MM.1S (cell line): ENCODE data around the gene FLT4.

Experiments
- DNase-seq: peaks from one replicate; pipeline ENCODE4 v3.0.0-alpha.2; 2015
- H2AFZ ChIP-seq: fragments of 300-600 bp; sonication (generic); 2 replicates; pipeline ENCODE4 v1.6.0; 2016; ENCODE audit warnings: antibody characterized with exemption, low read length
- H3F3A ChIP-seq: fragments of 300-600 bp; sonication (generic); 2 replicates; pipeline ENCODE4 v1.6.1; 2016; ENCODE audit warnings: mild to moderate bottlenecking, antibody characterized with exemption, low read length, moderate library complexity, mixed read lengths; ENCODE audit not compliant: insufficient read depth
- H3K27ac ChIP-seq: fragments of 300-600 bp; sonication (generic); 2 replicates; pipeline ENCODE4 v1.5.1; 2016; ENCODE audit warnings: mild to moderate bottlenecking, low read length
- H3K27me3 ChIP-seq: fragments of 300-600 bp; sonication (generic); replicated peaks from 2 replicates; pipeline ENCODE4 v1.6.0; 2016; ENCODE audit warnings: low read length; ENCODE audit not compliant: insufficient read depth
- H3K36me3 ChIP-seq: fragments of 300-600 bp; sonication (generic); replicated peaks from 2 replicates; pipeline ENCODE4 v1.6.1; 2016; ENCODE audit warnings: mild to moderate bottlenecking, low read length, mixed read lengths; ENCODE audit not compliant: insufficient read depth
- H3K4me1 ChIP-seq: fragments of 300-600 bp; sonication (generic); 2 replicates; pipeline ENCODE4 v1.6.1; 2016; ENCODE audit warnings: low read length, mixed read lengths
- H3K4me2 ChIP-seq: fragments of 300-600 bp; sonication (generic); 2 replicates; pipeline ENCODE4 v1.6.0; 2016; ENCODE audit warnings: low read depth, low read length
- H3K4me3 ChIP-seq: fragments of 300-600 bp; sonication (generic); 2 replicates; pipeline ENCODE4 v1.5.1; 2016; ENCODE audit warnings: low read length, mixed read lengths
- H3K79me2 ChIP-seq: fragments of 300-600 bp; sonication (generic); 2 replicates; pipeline ENCODE4 v1.6.1; 2016; ENCODE audit warnings: mixed run types, low read length, mixed read lengths
- H3K9ac ChIP-seq: fragments of 300-600 bp; sonication (generic); 2 replicates; pipeline ENCODE4 v1.6.1; 2016; ENCODE audit warnings: low read length, mixed read lengths
- H3K9me2 ChIP-seq: fragments of 300-600 bp; sonication (generic); replicated peaks from 2 replicates; pipeline ENCODE4 v1.6.1; 2016; ENCODE audit warnings: mild to moderate bottlenecking, low read length, mixed read lengths; ENCODE audit not compliant: insufficient read depth
- H3K9me3 ChIP-seq: fragments of 300-600 bp; sonication (generic); replicated peaks from 2 replicates; pipeline ENCODE4 v1.6.1; 2016; ENCODE audit warnings: mild to moderate bottlenecking, low read length, mixed read lengths; ENCODE audit not compliant: insufficient read depth
- H4K20me1 ChIP-seq: fragments of 300-600 bp; sonication (generic); 2 replicates; pipeline ENCODE4 v1.6.1; 2016; ENCODE audit warnings: mild to moderate bottlenecking, low read length, moderate library complexity, mixed read lengths; ENCODE audit not compliant: insufficient read depth
- EZH2 ChIP-seq: fragments of 300-600 bp; sonication (generic); optimal IDR thresholded peaks from 2 replicates; pipeline ENCODE3; 2017; ENCODE audit warnings: low read depth, mild to moderate bottlenecking, antibody characterized with exemption, low read length, mixed read lengths
- EZH2phosphoT487 ChIP-seq: fragments of 300-600 bp; sonication (generic); IDR thresholded peaks from 2 replicates; pipeline ENCODE4 v1.6.1; 2018; ENCODE audit warnings: antibody characterized with exemption, low read length
- TF ChIP-seq, protein P1 (sequence below): fragments of 300-600 bp; sonication (generic); IDR thresholded peaks from 2 replicates; pipeline ENCODE4 v1.5.1; 2016; ENCODE audit warnings: antibody characterized with exemption, low read length, mixed read lengths

The FLT4 gene

GRCh38 chr5:180595046-180595379 lies 54.4 kb downstream of the FLT4 start:
- H3K4me2 ChIP-seq: no peak overlapping the region
- no peak overlapping the region for H3K27ac ChIP-seq
- no peak overlapping the region for H3K4me3 ChIP-seq
- no peak overlapping the region for H2AFZ ChIP-seq
- no peaks in the 10 kb centered on the region for H3K9me2 ChIP-seq
- no peaks in the 10 kb centered on the region for H4K20me1 ChIP-seq
- H3K79me2 ChIP-seq: no peaks in the 10 kb centered on the region
- no peak overlapping the region for H3K9ac ChIP-seq
- H3K4me1 ChIP-seq: no peaks in the 10 kb centered on the region
- no peaks in the 10 kb centered on the region for H3K36me3 ChIP-seq
- peaks cover 54% of the 10 kb centered on the region for H3K27me3 ChIP-seq
- H3K9me3 ChIP-seq: no peaks in the 10 kb centered on the region
- no peak for DNase-seq
- H3F3A ChIP-seq: no peaks in the 10 kb centered on the region
- TF ChIP-seq EZH2phosphoT487 (no peak), EZH2 (no peak)
- TF ChIP-seq, protein P1, sequence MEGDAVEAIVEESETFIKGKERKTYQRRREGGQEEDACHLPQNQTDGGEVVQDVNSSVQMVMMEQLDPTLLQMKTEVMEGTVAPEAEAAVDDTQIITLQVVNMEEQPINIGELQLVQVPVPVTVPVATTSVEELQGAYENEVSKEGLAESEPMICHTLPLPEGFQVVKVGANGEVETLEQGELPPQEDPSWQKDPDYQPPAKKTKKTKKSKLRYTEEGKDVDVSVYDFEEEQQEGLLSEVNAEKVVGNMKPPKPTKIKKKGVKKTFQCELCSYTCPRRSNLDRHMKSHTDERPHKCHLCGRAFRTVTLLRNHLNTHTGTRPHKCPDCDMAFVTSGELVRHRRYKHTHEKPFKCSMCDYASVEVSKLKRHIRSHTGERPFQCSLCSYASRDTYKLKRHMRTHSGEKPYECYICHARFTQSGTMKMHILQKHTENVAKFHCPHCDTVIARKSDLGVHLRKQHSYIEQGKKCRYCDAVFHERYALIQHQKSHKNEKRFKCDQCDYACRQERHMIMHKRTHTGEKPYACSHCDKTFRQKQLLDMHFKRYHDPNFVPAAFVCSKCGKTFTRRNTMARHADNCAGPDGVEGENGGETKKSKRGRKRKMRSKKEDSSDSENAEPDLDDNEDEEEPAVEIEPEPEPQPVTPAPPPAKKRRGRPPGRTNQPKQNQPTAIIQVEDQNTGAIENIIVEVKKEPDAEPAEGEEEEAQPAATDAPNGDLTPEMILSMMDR: no peak

DNA sequence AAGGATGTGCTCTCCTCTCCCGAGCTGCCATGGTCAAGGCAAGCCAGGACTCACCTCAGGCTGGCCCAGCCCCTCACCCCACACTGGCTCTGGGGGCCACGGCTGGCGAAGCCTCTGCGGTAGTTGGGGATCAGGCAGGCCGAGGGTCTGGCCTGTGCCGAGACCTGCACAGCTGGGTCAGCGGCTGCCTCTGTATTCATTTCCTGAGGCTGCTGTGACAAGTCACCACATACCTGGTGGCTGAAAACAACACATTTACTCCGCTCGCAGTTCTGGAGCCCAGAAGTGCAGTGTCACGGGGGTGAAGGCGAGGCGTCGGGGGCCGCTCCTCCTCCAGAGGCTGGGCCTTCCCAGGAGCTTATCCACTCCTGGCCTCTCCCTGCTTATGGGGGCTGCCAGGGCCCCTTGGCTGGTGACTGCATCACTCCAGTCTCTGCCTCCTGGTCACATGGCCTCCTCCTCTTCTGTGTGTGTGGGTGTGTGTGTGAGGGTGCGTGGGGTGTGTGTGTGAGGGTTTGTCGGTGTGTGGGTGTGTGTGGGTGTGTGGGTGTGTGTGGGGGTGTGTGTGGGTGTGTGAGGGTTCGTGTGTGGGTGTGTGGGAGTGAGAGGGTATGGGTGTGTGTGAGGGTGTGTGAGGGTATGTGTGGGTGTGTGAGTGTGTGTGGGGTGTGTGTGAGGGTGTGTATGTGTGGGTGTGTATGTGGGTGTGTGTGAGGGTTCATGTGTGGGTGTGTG lies 54.9 kb downstream of the FLT4 start:
- H3F3A ChIP-seq: no peaks in the 10 kb centered on the region
- no peak overlapping the region for H2AFZ ChIP-seq
- H3K9me2 ChIP-seq: no peaks in the 10 kb centered on the region
- no peaks in the 10 kb centered on the region for H3K36me3 ChIP-seq
- no peak overlapping the region for H3K27ac ChIP-seq
- peaks cover 60% of the 10 kb centered on the region for H3K27me3 ChIP-seq
- TF ChIP-seq, protein P1: no peak
- TF ChIP-seq EZH2phosphoT487 (no peak), EZH2 (no peak)
- no peaks in the 10 kb centered on the region for H3K4me1 ChIP-seq
- no peak overlapping the region for H3K4me3 ChIP-seq
- H3K4me2 ChIP-seq: no peak overlapping the region
- H3K79me2 ChIP-seq: no peaks in the 10 kb centered on the region
- no peak for DNase-seq
- no peak overlapping the region for H3K9ac ChIP-seq
- no peaks in the 10 kb centered on the region for H4K20me1 ChIP-seq
- no peaks in the 10 kb centered on the region for H3K9me3 ChIP-seq

GRCh38 chr5:180593446-180594206 lies 55.8 kb downstream of the FLT4 start:
- no peaks in the 10 kb centered on the region for H3K79me2 ChIP-seq
- H2AFZ ChIP-seq: no peak overlapping the region
- no peaks in the 10 kb centered on the region for H3K9me3 ChIP-seq
- H4K20me1 ChIP-seq: no peaks in the 10 kb centered on the region
- H3K4me2 ChIP-seq: no peak overlapping the region
- no peaks in the 10 kb centered on the region for H3K4me1 ChIP-seq
- H3K36me3 ChIP-seq: no peaks in the 10 kb centered on the region
- DNase-seq: no peak
- H3K27ac ChIP-seq: no peak overlapping the region
- no peaks in the 10 kb centered on the region for H3F3A ChIP-seq
- peaks cover 60% of the 10 kb centered on the region for H3K27me3 ChIP-seq
- TF ChIP-seq, protein P1: no peak
- TF ChIP-seq EZH2 (no peak), EZH2phosphoT487 (no peak)
- H3K9me2 ChIP-seq: no peaks in the 10 kb centered on the region
- no peak overlapping the region for H3K9ac ChIP-seq
- no peak overlapping the region for H3K4me3 ChIP-seq
